RPMI8226 (cell line): Measurements from ENCODE around the gene NPHP4.

Source experiments
- DNase-seq: peaks from one replicate; pipeline ENCODE4 v3.0.0-alpha.2; 2015

The NPHP4 gene

GRCh38 chr1:5888606-5889211 is 103.5 kb downstream of the NPHP4 start:
- no peak for DNase-seq

- no peak for DNase-seq
These were observed 104.3 kb downstream of the NPHP4 start for GRCh38 chr1:5887971-5888361.

- DNase-seq, result no peak
These were observed 104.8 kb downstream of the NPHP4 start for GRCh38 chr1:5887349-5887970.

- no peak for DNase-seq
These were observed 105.5 kb downstream of the NPHP4 start for GRCh38 chr1:5886541-5887348.

- no peak for DNase-seq
These were observed 106.1 kb downstream of the NPHP4 start for GRCh38 chr1:5886140-5886483.

- no peak for DNase-seq
These were observed 106.6 kb downstream of the NPHP4 start for GRCh38 chr1:5885471-5886139.

- DNase-seq, result no peak
These were observed 108.1 kb downstream of the NPHP4 start for GRCh38 chr1:5884110-5884509.

- no peak for DNase-seq
These were observed 108.8 kb downstream of the NPHP4 start for GRCh38 chr1:5883129-5884048.

GRCh38 chr1:5882367-5883128 is 109.7 kb downstream of the NPHP4 start:
- DNase-seq, result no peak

GRCh38 chr1:5881526-5882222 is 110.6 kb downstream of the NPHP4 start:
- DNase-seq, result no peak

GRCh38 chr1:5880630-5881405 is 111.4 kb downstream of the NPHP4 start:
- no peak for DNase-seq

GRCh38 chr1:5879421-5879820 is 112.8 kb downstream of the NPHP4 start:
- no peak for DNase-seq

- no peak for DNase-seq
These were observed 113.3 kb downstream of the NPHP4 start for GRCh38 chr1:5878971-5879370.

- DNase-seq, result no peak
These were observed 114.3 kb downstream of the NPHP4 start for GRCh38 chr1:5877683-5878530.

- DNase-seq, result no peak
These were observed 115.2 kb downstream of the NPHP4 start for GRCh38 chr1:5877001-5877400.

GRCh38 chr1:5876094-5876650 is 116.1 kb downstream of the NPHP4 start:
- DNase-seq, result no peak

GRCh38 chr1:5875345-5875910 is 116.8 kb downstream of the NPHP4 start:
- no peak for DNase-seq

GRCh38 chr1:5874416-5875110 is 117.7 kb downstream of the NPHP4 start:
- no peak for DNase-seq
